ENCODE measurements around the gene BIRC3.
"Not testable (repeated sequence)": the region's sequence is repeated elsewhere in the genome, so short reads cannot be mapped to it uniquely, and the experiment has no call there.

The BIRC3 gene

GRCh38 chr11:102330231-102330630 lies 12.9 kb downstream of the BIRC3 start:
- no peak for DNase-seq

- DNase-seq: no peak
Measured at GRCh38 chr11:102331341-102331740, 14.1 kb downstream of the BIRC3 start.

DNA sequence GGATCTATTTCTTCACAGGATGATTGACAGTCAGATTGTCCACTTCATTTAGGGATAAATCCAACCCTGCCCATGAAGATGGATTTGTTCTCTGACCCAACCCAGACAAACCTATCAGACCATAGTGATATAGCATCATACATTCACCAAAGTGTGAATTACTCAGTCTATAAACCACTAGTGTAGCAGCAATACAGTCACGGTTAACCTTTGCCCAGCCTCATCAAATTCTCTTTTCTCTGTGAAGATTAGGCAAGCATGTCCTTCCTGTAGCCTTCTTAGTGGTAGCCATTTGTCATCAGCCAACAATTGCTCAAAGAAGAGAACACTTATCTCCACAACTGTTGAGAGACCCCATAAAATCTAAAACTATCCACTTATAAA lies 15.3 kb downstream of the BIRC3 start:
- no peak for DNase-seq

DNA sequence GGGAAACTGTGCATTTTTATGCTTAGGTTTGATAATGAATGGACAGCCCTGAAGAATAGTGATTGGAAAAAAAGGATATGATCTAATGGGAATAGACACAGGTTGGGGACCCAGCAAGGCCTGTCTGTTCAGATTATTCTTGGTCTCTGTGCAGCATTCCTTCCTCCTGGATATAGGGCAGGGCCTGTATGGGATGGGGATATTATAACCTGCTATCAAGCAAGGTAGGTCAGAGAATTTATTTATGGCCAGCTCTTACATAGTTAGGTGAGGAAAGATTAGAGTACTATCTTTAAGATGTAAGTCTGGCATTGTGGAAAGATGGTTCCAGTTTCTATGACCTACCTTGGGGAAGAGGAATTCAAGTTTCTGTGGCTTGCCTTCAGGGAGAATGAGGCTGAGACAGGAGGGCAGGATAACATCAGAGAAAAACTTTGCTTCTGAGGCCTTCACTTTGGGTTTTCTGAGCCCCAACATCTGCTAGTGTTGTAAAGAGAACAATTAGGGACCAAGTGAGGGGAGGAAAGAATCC lies 21.3 kb downstream of the BIRC3 start:
- DNase-seq: no peak

DNA sequence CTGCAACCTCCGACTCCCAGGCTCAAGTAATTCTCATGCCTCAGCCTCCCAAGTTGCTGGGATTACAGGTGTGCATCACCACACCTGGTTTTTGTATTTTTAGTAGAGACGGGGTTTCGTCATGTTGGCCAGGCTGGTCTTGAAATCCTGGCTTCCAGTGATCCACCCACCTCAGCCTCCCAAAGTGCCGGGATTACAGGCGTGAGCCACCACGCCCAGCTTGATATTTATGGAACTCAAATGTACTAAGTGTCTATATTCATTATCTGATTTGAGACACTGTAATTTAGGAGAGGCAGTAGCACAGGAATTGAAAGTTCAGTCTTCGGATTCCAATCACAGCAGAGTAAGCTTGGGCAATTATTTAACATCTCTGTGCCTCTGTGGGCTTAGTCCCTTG lies 24.0 kb downstream of the BIRC3 start:
- DNase-seq: not testable (repeated sequence)

- DNase-seq: peak; percentile 95
Measured at GRCh38 chr11:102341844-102342318, 24.6 kb downstream of the BIRC3 start.

- no peak for DNase-seq
Measured at GRCh38 chr11:102343809-102344208, 26.5 kb downstream of the BIRC3 start.

DNA sequence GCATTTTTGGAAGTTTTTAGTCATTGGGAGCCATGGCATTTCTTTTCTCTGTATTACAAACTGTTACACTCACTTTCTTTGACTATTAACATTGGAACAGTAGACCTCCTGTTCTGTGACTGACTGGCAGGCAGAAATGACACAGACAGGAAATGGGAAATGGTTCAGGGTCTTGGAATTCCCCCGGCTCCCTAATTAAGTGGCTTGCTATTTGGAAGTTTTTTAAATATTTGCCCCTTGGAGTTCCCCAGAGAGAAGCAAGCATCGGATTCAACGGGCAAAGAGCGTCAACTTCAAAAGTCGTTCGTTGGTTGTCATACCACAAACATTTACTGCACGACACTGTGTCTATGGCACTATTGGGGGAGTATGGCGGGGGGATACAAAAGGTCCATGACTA lies 28.6 kb downstream of the BIRC3 start:
- no peak for DNase-seq

DNA sequence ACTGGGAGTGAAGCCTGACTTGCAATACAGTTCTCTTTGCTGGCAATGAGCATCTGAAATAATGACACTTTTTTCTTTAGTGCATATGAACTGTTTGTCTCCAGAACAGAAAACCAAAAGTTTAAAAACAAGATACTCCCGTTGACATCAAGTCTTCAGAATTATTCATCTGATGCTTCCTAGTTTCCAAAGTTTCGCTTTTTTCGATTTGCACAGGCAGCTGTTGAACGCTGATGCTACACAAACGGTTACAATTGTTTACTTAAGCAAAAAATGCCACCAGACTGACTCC lies 29.1 kb downstream of the BIRC3 start:
- no peak for DNase-seq

GRCh38 chr11:102346748-102347461 lies 29.6 kb downstream of the BIRC3 start, which contains the start of gene BIRC2:
Gene BIRC2 (plus strand): TSS chr11:102347214. CDS start chr11:102349855, 2,641 bp downstream.
- DNase-seq: peak; percentile 97

DNA sequence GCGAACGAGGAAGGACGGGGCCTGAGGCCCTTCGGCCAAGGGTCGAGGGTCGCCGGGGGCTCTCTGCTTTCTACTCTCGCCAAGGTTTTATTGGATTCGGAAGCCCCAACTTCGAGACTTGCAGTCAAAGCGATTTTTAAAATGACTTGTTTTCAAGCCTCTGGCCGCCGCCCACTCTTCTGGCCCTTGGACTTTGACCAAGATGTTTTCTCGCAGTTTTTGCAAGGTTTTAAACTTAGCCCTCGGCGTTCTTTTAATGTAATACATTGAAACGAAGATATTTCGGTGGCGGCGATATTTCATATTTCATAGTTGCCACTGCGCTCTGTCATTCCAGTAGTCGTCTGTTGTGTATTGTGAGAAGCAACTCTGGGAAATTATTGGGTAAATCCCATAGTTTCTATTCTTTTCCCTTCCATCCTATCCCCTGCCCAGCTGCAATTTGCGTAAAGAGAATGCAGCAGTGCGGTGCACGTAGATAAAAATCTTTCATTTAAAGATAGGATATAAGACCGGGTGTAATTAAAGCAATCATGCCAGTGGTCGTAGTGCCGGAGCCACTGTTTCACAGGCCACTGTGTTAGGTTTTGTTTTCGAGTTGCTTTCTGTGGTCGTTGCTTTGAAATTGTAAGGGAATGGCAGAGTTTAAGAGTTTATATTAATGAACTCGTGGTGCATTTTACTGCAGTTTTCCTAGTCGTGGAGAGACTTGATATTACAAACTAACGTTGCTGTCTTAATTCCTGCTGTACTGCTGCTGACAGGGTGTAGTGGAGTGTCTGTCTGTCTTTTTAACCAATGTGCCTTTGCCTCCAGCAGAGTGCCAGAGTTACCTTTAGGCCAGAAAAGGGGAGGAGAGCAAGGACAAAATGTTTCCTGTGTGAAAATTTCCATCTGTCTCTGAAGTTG lies 30.4 kb downstream of the BIRC3 start:
- peak; percentile 75 for DNase-seq

- no peak for DNase-seq
Measured at GRCh38 chr11:102357116-102357515, 39.8 kb downstream of the BIRC3 start.

DNA sequence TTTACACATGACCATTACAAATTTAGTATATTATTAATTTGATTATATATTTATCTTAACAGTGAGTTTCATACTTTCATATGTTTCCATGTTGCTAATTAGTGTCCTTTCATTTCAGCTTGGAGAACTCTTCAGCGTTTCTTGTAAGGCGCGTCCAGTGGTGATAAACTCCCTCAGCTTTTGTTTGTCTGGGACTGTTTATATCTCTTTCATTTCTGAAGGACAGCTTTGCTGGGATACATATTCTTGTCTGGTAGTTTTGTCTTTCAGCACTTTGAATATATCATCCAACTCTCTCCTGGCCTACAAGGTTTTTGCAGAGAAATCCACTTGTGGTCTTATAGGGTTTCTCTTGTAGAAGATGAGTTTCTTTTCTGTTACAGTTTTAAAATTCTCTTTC lies 42.1 kb downstream of the BIRC3 start:
- DNase-seq: no peak

DNA sequence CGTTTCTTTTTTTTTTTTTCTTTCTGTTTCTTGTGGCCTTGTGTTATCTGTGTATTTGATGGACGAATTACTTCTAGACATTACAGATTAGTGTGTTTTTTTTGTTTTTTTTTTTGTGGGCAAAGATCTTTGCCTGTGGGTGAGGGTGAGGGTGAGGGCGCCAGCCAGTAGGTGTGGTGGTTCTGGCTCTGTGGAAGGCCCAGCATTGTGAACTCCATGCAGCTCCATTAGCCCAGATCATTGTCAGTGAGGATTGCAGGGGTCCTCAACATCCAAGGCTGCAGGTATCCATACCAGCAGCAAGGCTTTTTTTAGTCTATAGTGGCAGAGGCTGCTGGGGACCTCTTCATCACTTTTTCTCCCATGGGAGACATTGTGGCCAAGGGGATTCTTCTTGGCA lies 43.4 kb downstream of the BIRC3 start:
- no peak for DNase-seq

GRCh38 chr11:102361086-102362031 lies 44.1 kb downstream of the BIRC3 start:
- no peak for DNase-seq

DNA sequence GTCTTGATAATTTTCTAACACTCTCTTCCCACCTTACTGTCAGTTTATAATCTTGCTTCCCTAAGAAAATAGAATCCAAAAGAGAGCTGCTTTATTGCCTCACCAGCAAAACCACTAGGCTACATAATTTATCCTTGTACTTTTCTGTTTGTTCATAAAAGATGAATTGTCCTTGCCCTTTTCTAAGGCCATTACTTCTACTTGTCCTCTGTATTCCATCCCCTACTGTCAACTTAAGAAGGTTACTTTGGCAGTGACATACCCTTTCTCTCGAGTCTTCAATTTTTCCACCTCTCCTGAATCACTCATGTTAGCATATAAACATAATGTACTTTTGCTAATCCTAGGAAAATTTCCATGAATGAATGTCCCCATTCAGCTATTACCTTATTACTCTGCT lies 47.7 kb downstream of the BIRC3 start:
- no peak for DNase-seq

GRCh38 chr11:102367364-102367763 lies 50.1 kb downstream of the BIRC3 start:
- peak; percentile 78 for DNase-seq

DNA sequence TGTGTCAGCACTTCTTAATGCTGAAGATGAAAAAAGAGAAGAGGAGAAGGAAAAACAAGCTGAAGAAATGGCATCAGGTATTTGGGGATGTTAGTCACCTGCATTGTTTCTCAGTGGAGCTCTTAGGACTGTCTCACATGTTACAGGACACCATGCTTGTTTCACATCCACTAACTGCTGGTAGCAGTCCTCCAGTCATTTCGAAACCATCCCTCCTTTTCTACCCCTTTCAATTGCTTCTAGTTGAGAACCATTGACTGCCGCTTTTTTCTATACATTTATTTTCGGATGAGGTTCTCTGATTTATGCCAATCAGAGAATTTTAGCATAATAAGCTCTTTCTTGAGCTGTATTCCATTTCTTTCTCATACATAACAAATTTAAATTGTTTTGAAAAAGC lies 51.2 kb downstream of the BIRC3 start:
- DNase-seq: no peak

- DNase-seq: not testable (repeated sequence)
Measured at GRCh38 chr11:102374633-102375424, 57.5 kb downstream of the BIRC3 start.

- DNase-seq: no peak
Measured at GRCh38 chr11:102375720-102376399, 58.6 kb downstream of the BIRC3 start.

DNA sequence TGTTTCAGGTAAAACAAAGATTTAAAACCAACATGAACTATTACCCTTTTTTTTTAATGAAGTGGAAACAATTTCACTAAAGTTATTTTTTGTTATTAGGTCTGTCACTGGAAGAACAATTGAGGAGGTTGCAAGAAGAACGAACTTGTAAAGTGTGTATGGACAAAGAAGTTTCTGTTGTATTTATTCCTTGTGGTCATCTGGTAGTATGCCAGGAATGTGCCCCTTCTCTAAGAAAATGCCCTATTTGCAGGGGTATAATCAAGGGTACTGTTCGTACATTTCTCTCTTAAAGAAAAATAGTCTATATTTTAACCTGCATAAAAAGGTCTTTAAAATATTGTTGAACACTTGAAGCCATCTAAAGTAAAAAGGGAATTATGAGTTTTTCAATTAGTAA lies 60.6 kb downstream of the BIRC3 start:
- DNase-seq: no peak

Data from hematopoietic multipotent progenitor cell treated with erythropoietin and hydrocortisone succinate and interleukin-3 and kit ligand, for 4 days (in vitro differentiated cells).